ENCODE measurements around the gene POLR3B.
"Not testable (repeated sequence)": the region's sequence is repeated elsewhere in the genome, so short reads cannot be mapped to it uniquely, and the experiment has no call there.

POLR3B gene

DNA sequence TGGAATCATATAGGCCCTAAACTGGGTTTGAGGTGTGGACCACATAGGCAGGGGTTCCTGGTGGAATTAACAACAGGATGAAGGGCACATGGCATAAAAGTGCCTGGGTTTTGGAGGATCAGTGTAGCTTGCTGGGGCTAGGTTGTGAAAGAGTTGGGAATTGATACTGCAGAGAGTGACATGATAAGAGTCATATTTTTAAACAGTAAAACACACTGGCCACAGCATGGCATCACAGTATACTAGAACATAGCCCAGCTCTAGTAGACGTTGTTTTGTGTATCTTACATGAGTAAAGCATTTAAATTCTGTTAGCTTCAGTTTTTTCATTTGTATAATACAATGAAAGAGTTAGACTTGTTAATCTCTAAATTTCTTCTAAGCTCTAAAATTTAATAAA lies 102.0 kb downstream of the POLR3B start:
- no peak for DNase-seq (ENCODE audit: low read depth)

DNA sequence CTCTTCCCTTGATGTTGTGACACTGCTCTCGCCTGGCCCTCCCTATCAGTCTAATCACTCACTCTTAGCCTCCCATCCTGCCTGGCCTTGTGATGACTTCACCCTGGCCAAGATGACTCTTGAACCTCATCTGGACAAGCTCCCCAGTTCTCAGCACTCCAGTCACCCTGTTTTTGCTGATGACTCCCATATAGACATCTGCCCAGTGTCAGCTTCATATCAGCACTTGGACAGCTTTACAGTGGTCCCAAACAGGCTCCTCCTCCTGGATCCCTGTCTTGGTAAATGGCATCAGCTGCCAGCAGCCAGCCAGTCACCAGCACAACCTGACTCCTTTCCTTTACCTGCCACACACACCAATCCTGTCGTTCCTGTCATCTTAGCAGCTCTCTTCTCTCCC lies 104.2 kb downstream of the POLR3B start:
- DNase-seq (ENCODE audit: low read depth): no peak

- DNase-seq (ENCODE audit: low read depth): not testable (repeated sequence)
These were observed 108.1 kb downstream of the POLR3B start for GRCh38 chr12:106465605-106466004.

- DNase-seq (ENCODE audit: low read depth): not testable (repeated sequence)
These were observed 118.1 kb downstream of the POLR3B start for GRCh38 chr12:106475662-106476061.

- not testable (repeated sequence) for DNase-seq (ENCODE audit: low read depth)
These were observed 120.1 kb downstream of the POLR3B start for GRCh38 chr12:106477627-106478026.

GRCh38 chr12:106480251-106480650 lies 122.7 kb downstream of the POLR3B start:
- no peak for DNase-seq (ENCODE audit: low read depth)

- no peak for DNase-seq (ENCODE audit: low read depth)
These were observed 123.7 kb downstream of the POLR3B start for GRCh38 chr12:106481246-106481645.

DNA sequence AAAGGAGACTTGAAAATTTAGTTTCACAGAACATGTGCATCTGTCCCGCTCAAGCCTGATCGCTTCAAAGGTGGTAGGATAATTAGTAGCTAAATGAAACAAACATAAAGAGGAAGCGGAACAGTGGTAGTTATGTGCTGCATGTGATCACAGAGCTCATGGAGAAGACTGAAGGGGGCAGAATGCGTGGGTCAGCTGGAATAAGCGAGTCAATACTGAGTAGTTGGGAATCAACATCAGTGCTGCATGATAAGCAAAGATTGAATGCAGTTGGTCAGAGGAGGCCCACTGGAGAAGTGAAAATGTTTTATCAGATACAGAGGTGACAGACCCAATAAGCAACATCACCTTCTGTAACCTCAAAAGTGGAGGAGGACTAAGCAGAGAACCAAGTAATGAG lies 130.1 kb downstream of the POLR3B start:
- DNase-seq (ENCODE audit: low read depth): no peak

GRCh38 chr12:106488884-106489283 lies 131.3 kb downstream of the POLR3B start:
- no peak for DNase-seq (ENCODE audit: low read depth)

DNA sequence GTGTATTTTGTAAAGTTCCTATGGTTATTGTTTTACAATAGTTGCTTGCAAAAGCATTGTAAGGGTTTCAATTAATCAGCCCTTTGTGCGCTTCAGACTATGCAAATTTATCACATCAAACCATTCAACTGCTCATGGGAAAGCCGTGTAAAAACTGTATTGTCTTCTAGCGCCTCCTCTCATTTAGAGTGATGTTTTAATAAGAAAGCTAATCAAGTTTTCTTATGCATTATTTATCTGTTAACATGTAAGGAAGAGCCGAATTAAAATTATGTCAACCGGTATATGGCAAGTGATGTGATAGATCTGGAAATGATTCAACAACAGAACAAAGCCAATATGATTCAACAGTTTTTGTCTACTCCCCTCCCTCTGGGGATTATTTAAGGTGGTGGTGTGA lies 132.7 kb downstream of the POLR3B start:
- DNase-seq (ENCODE audit: low read depth): no peak

DNA sequence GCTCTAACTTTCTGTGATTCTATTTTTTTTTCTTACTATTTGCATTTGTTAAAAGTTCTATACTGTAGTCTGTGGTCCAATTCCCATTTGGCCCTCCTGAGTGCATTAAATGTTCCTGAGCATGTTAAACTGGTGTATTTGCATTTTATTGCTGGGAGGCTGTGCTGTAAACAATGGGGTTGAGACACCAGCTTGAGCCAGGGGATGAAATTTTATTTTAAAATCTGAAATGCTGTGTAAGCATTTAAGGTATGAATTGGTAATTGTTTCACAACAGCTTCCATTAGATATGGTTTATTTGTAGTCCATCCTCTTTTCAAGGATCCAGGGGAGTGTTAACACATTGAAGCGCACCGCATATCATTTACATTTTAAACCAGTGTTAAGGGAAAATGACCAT lies 135.3 kb downstream of the POLR3B start:
- no peak for DNase-seq (ENCODE audit: low read depth)

- DNase-seq (ENCODE audit: low read depth): no peak
These were observed 136.0 kb downstream of the POLR3B start for GRCh38 chr12:106493531-106493930.

- DNase-seq (ENCODE audit: low read depth): no peak
These were observed 137.9 kb downstream of the POLR3B start for GRCh38 chr12:106495354-106495965.

DNA sequence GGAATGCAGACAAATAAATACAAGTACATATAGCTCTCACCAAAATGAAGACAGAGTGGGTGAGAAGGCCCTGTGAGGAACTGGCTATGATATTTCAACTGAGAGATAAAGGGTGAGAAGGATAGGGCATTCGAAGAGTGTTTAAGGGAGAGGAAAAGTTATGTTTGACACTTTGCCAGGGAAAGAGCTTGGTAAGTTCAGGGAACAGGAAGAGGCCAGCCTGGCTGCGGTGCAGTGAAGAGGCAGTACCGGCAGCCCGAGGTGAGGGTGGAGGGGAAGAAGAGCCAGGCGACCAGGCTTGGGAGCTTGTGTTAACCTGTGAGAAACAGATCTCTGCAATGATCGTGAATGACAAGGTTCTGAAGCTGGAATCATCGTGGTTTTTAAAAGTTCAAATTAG lies 140.5 kb downstream of the POLR3B start:
- no peak for DNase-seq (ENCODE audit: low read depth)

DNA sequence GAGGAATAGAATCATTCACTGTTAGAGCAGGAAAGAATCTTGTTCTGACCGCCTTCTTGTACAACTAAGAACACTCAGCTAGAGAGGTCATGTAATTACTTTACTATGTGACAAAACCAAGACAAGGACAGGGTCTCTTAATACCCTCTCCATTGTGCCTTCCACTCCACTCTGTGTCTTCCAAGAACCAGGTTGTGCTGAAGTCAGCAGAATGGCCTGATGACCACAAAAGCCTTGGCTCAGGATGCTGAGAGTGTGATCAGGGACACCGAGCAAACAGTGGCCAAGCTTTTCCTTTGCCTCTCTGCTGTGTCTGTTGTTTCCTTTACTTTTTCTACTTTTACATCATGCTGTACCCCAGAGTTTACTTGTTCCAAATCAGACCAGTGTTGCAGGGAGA lies 142.1 kb downstream of the POLR3B start:
- DNase-seq (ENCODE audit: low read depth): no peak

- DNase-seq (ENCODE audit: low read depth): no peak
These were observed 149.1 kb downstream of the POLR3B start for GRCh38 chr12:106506691-106507090.

DNA sequence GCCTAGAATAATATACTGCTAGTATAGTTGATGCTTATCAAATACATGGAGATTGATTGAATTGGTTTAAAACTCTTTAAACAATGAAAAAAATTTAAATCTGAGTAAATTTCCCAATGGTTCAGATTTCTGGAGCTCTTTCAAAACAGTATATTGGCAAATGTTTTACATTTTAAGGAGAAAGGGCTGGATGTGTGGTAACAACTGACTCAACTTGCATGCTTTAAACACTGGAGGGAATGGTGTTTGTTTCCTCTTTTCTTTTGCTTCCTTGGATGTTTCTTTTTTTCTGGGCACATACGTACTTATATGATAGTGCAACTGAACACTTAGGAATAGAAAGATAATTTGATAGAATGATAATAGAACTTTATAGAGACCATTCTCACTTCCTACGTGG lies 151.4 kb downstream of the POLR3B start:
- peak; percentile 65 for DNase-seq (ENCODE audit: low read depth)

DNA sequence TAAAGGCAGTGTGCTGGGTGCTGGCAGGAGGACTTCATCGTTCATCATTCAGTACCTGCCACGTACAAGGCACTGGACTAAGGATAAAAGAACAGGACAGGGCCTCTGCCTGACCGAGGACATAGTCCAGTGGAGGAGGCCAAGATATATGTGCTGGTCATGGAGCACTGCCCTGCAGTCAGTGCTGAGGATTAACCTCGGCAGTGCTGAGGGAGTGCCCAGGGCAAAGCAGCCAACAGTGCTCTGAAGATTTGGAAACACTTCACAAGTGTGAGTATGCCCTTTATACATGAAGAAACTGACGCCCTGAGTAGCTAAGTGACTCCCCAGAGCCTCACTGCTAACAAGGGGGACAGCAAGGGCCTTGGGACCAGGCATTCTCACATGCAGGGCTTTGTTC lies 153.8 kb downstream of the POLR3B start:
- DNase-seq (ENCODE audit: low read depth): no peak

GRCh38 chr12:106517314-106517713 lies 159.8 kb downstream of the POLR3B start:
- no peak for DNase-seq (ENCODE audit: low read depth)

DNA sequence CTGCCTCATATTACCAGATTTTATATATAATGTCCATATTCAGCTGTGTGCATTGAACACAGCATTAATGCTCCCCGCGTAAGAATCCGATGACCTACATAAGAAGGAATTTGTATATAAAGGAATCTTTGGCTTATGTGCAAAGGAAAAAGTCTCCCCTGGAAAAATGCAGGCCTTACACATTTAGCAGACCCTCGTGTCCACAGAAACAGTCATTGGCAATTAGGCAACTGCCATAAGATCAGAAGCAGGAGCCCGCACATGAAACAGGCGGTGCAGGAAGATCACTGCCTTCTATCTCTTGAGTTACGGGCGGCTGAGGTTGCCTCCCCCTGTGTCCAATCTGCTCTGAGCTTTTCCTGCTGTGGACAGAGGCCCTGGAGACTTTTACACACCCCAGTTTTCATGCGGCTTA lies 162.1 kb downstream of the POLR3B start:
- DNase-seq (ENCODE audit: low read depth): no peak

GRCh38 chr12:106521901-106522300 lies 164.4 kb downstream of the POLR3B start:
- DNase-seq (ENCODE audit: low read depth): no peak

DNA sequence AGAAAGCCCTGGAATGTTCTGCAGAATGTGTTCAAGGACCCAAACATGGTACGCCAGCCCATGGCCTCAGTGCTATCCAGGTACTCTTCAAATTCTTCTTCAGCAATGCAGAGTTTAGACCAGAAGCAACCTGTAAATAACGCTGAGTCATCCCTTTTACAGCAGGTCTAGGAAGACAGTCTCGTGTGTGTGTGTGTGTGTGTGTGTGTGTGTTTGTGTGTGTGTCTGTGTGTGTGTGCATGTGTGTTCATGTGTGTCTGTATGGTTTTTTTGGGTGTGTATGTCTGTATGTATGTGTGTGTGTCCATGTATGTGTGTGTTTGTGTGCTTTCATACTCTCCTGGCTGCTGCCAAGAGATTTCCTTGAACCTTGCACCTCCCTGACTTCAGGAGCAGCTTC lies 165.2 kb downstream of the POLR3B start:
- DNase-seq (ENCODE audit: low read depth): no peak

GRCh38 chr12:106527356-106527755 lies 169.8 kb downstream of the POLR3B start:
- DNase-seq (ENCODE audit: low read depth): no peak

DNA sequence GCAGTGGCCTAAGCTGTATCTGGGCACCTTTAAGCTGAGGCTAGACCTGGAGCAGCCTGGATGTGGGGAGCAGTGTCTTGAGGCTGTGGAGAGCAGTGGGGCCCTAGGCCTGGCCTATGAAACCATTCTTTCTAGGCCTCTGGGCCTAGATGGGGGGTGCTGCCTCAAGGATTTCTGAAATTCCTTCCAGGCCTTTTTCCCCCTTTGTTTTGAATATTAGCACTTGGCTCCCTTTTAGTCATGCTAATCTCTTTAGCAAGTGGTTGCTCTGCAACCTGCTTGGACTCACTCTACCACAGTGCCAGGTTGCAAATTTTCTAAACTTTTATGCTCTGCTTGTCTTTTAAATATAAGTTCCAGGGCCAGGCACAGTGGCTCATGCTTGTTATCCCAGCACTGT lies 183.7 kb downstream of the POLR3B start:
- DNase-seq (ENCODE audit: low read depth): no peak

DNA sequence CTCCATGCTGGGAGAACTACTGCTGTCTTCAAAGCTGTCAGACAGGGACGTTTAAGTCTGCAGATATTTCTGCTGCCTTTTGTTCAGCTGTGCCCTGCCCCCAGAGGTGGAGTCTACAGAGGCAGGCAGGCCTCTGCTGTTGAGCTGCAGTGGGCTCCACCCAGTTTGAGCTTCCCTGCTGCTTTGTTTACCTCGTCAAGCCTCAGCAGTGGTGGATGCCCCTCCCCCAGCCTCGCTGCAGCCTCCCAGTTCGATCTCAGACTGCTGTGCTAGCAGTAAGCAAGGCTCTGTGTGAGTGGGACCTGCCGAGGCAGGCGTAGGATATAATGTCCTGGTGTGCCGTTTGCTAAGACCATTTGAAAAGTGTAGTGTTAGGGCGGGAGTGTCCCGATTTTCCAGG lies 193.9 kb downstream of the POLR3B start:
- DNase-seq (ENCODE audit: low read depth): no peak

Data from fibroblast of gingiva (primary cell).